Motor neuron (in vitro differentiated cells): Measurements from ENCODE around the gene NAV2. TPM values are rescaled to one million over a fixed set of nuclear protein-coding genes. Genes with fewer than 3 reads are reported as not detected.

ENCODE experiments used
- ATAC-seq, 8 experiments: fragments of 200-7000 bp; cut with Tn5 transposase; replicated peaks in 6 of 8; 2 replicates each; pipeline ENCODE4 v1.8.0; 2021; ENCODE audit warnings: mild to moderate bottlenecking in 8 of 8, moderate library complexity in 8 of 8
- H3K27ac ChIP-seq, 2 donors: fragments of 250-450 bp; sonication (Bioruptor Pico); 2 replicates each; pipeline ENCODE4 v1.9.0; 2021; ENCODE audit warnings: antibody characterized with exemption in 2 of 2, mild to moderate bottlenecking in 2 of 2, moderate library complexity in 1 of 2
- H3K4me1 ChIP-seq, 2 donors: fragments of 250-450 bp; sonication (Bioruptor Pico); replicated peaks in 1 of 2; 2 replicates each; pipeline ENCODE4 v1.6.1; 2021; ENCODE audit warnings: antibody characterized with exemption in 2 of 2, mild to moderate bottlenecking in 2 of 2, moderate library complexity in 1 of 2
- H3K4me3 ChIP-seq, 5 donors: fragments of 250-450 bp; sonication (Bioruptor Pico); 2 replicates each; pipeline ENCODE4 v1.9.0; 2021; ENCODE audit warnings: antibody characterized with exemption in 5 of 5, mild to moderate bottlenecking in 5 of 5, moderate library complexity in 4 of 5
- whole genome bisulfite sequencing, 10 experiments: fragments of 450-650 bp; shearing (Covaris generic); methylation state at CpG; one replicate each; pipeline ENCODE4 v1.0.0; 2022; 5-methylcytosine and 5-hydroxymethylcytosine counted together
- in situ Hi-C, 9 experiments: fragments of 400-800 bp; cut with MboI; loops; one replicate each; pipeline ENCODE4 v1.15.0; 2021; ENCODE audit warnings: low sequenced_read_pairs in 9 of 9, low pct_unique_long_range_greater_than_20kb in 2 of 9; ENCODE audit not compliant: unreplicated experiment in 9 of 9
- total RNA-seq, 8 experiments: library from RNA; unstranded; fragments of 300-600 nt; gene quantifications; 2 replicates each; pipeline versions ENCODE4 v1.2.3 to v1.2.4, GENCODE V29; 2022

Gene NAV2
- total RNA-seq, 8 experiments from 2014 or later: 0.54 to 23.0 (median 8.1) TPM

- Histone ChIP-seq H3K27ac (no peak overlapping the region), H3K4me1 (peaks cover 29 to 30% of the 10 kb centered on the region in 2 donors), H3K4me3 (no peak overlapping the region)
- in situ Hi-C loops: no loop called here
- ATAC-seq: no peak
- WGBS, 10 experiments: 28 to 97% (median 92%) methylated on average over 3 to 4 of the region's 4 CpGs; no CpG with 5 or more reads in 1 of the 10 experiments
Observed at GRCh38 chr11:19866521-19866920, 153.9 kb downstream of the NAV2 start.

- peaks cover 29 to 30% of the 10 kb centered on the region in 2 donors for H3K4me1 ChIP-seq
- ATAC-seq: no peak
- H3K27ac ChIP-seq: no peak overlapping the region
- H3K4me3 ChIP-seq: no peak overlapping the region
- WGBS, 10 experiments: 50 to 100% (median 100%) methylated on average over 1 of the region's 1 CpG; no CpG with 5 or more reads in 5 of the 10 experiments
- in situ Hi-C loops: no loop called here
Observed at GRCh38 chr11:19867064-19867463, 154.4 kb downstream of the NAV2 start.

GRCh38 chr11:19868281-19868821, 155.7 kb downstream of the NAV2 start:
- H3K4me1 ChIP-seq: peaks cover 29 to 30% of the 10 kb centered on the region in 2 donors
- 0 to 100% (median 62%) methylated on average over 1 to 6 of the region's 6 CpGs; no CpG with 5 or more reads in 1 of the 10 experiments for WGBS, 10 experiments
- peak in 3 of 8 experiments; percentile 19 to 64 (median 21) for ATAC-seq
- no peak overlapping the region for H3K27ac ChIP-seq
- in situ Hi-C loops: no loop called here
- H3K4me3 ChIP-seq: no peak overlapping the region

- ATAC-seq: peak in 3 of 8 experiments; percentile 8 to 64 (median 10)
- 40 to 100% (median 91%) methylated on average over 1 to 2 of the region's 2 CpGs; no CpG with 5 or more reads in 4 of the 10 experiments for WGBS, 10 experiments
- Histone ChIP-seq H3K4me3 (no peak overlapping the region), H3K4me1 (peaks cover 27 to 30% of the 10 kb centered on the region in 2 donors), H3K27ac (no peak overlapping the region)
- in situ Hi-C loops: no loop called here
Observed at GRCh38 chr11:19868871-19869270, 156.2 kb downstream of the NAV2 start.

- H3K27ac ChIP-seq: no peak overlapping the region
- H3K4me3 ChIP-seq: no peak overlapping the region
- H3K4me1 ChIP-seq: peaks cover 21 to 24% of the 10 kb centered on the region in 2 donors
- 43 to 100% (median 90%) methylated on average over 1 to 2 of the region's 2 CpGs; no CpG with 5 or more reads in 3 of the 10 experiments for WGBS, 10 experiments
- in situ Hi-C loops: no loop called here
- no peak for ATAC-seq
Observed at GRCh38 chr11:19869466-19869865, 156.8 kb downstream of the NAV2 start.

GRCh38 chr11:19869946-19870589, 157.4 kb downstream of the NAV2 start:
- Histone ChIP-seq H3K4me3 (no peak overlapping the region), H3K27ac (no peak overlapping the region), H3K4me1 (peaks cover 15 to 18% of the 10 kb centered on the region in 2 donors)
- in situ Hi-C loops: no loop called here
- no peak for ATAC-seq
- 60 to 95% (median 76%) methylated on average over 1 to 6 of the region's 9 CpGs; no CpG with 5 or more reads in 6 of the 10 experiments for WGBS, 10 experiments

- in situ Hi-C loops: no loop called here
- WGBS, 10 experiments: 50 to 100% (median 80%) methylated on average over 1 to 3 of the region's 8 CpGs; no CpG with 5 or more reads in 3 of the 10 experiments
- no peak for ATAC-seq
- Histone ChIP-seq H3K4me1 (peaks cover 15 to 16% of the 10 kb centered on the region in 2 donors), H3K27ac (no peak overlapping the region), H3K4me3 (no peak overlapping the region)
Observed at GRCh38 chr11:19871531-19871930, 158.9 kb downstream of the NAV2 start.

- Histone ChIP-seq H3K27ac (no peak overlapping the region), H3K4me3 (no peak overlapping the region), H3K4me1 (peaks cover 15 to 16% of the 10 kb centered on the region in 2 donors)
- peak in 1 of 8 experiments; percentile 49 for ATAC-seq
- 60 to 80% methylated on average over 1 to 3 of the region's 4 CpGs; no CpG with 5 or more reads in 8 of the 10 experiments for WGBS, 10 experiments
- in situ Hi-C loops: no loop called here
Observed at GRCh38 chr11:19872512-19873145, 160.0 kb downstream of the NAV2 start.

GRCh38 chr11:19873730-19874129, 161.1 kb downstream of the NAV2 start:
- H3K4me3 ChIP-seq: no peak overlapping the region
- H3K27ac ChIP-seq: no peak overlapping the region
- in situ Hi-C loops: no loop called here
- H3K4me1 ChIP-seq: peaks cover 4 to 6% of the 10 kb centered on the region in 2 donors
- WGBS, 10 experiments: 0 to 63% (median 14%) methylated on average over 1 of the region's 1 CpG; no CpG with 5 or more reads in 7 of the 10 experiments
- ATAC-seq: peak in 5 of 8 experiments; percentile 30 to 94 (median 55)

- no peak overlapping the region for H3K27ac ChIP-seq
- no peak for ATAC-seq
- in situ Hi-C loops: no loop called here
- H3K4me1 ChIP-seq: peaks cover 0 to 5% of the 10 kb centered on the region in 2 donors
- no peak overlapping the region for H3K4me3 ChIP-seq
Observed at GRCh38 chr11:19874266-19874665, 161.6 kb downstream of the NAV2 start.

GRCh38 chr11:19876750-19877149, 164.1 kb downstream of the NAV2 start:
- no peak for ATAC-seq
- in situ Hi-C loops: loop anchor here in 1 of 9 experiments (25.0 kb wide), 2 partner anchors 314 to 789 kb away; no protein-coding TSS in a partner anchor
- Histone ChIP-seq H3K4me3 (no peak overlapping the region), H3K4me1 (peaks cover 0 to 5% of the 10 kb centered on the region in 2 donors), H3K27ac (no peak overlapping the region)
- WGBS, 10 experiments: 93 to 100% (median 100%) methylated on average over 1 of the region's 1 CpG; no CpG with 5 or more reads in 2 of the 10 experiments

GRCh38 chr11:19878520-19878919, 165.9 kb downstream of the NAV2 start:
- 50 to 93% (median 81%) methylated on average over 1 to 6 of the region's 6 CpGs; no CpG with 5 or more reads in 5 of the 10 experiments for WGBS, 10 experiments
- in situ Hi-C loops: loop anchor here in 1 of 9 experiments (25.0 kb wide), 2 partner anchors 316 to 791 kb away; no protein-coding TSS in a partner anchor
- no peak for ATAC-seq
- Histone ChIP-seq H3K4me3 (no peak overlapping the region), H3K27ac (no peak overlapping the region), H3K4me1 (peaks cover 0 to 4% of the 10 kb centered on the region in 2 donors)
